ENCODE measurements around the gene BASP1. TPM values are rescaled to one million over a fixed set of nuclear protein-coding genes. Genes with fewer than 3 reads are reported as not detected.

The BASP1 gene
- polyA plus RNA-seq, 1 donor from 2014 or later, result 974 TPM

DNA sequence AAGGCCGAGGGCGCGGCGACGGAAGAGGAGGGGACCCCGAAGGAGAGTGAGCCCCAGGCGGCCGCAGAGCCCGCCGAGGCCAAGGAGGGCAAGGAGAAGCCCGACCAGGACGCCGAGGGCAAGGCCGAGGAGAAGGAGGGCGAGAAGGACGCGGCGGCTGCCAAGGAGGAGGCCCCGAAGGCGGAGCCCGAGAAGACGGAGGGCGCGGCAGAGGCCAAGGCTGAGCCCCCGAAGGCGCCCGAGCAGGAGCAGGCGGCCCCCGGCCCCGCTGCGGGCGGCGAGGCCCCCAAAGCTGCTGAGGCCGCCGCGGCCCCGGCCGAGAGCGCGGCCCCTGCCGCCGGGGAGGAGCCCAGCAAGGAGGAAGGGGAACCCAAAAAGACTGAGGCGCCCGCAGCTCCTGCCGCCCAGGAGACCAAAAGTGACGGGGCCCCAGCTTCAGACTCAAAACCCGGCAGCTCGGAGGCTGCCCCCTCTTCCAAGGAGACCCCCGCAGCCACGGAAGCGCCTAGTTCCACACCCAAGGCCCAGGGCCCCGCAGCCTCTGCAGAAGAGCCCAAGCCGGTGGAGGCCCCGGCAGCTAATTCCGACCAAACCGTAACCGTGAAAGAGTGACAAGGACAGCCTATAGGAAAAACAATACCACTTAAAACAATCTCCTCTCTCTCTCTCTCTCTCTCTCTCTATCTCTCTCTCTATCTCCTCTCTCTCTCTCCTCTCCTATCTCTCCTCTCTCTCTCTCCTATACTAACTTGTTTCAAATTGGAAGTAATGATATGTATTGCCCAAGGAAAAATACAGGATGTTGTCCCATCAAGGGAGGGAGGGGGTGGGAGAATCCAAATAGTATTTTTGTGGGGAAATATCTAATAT is 58.1 kb downstream of the BASP1 start:
- Histone ChIP-seq H3K4me2 (ENCODE audit: low read length) (no peak overlapping the region), H3F3A (ENCODE audit: insufficient read depth, low read length, poor library complexity, severe bottlenecking) (peaks cover 7% of the 10 kb centered on the region), H3K27ac (ENCODE audit: low read length) (no peak overlapping the region), H4K20me1 (ENCODE audit: insufficient read depth) (peaks cover 35% of the 10 kb centered on the region), H2AFZ (ENCODE audit: low read depth, low read length) (no peak overlapping the region), H3K9me3 (ENCODE audit: low read length) (no peaks in the 10 kb centered on the region), H3K4me3 (ENCODE audit: low read length) (no peak overlapping the region), H3K36me3 (ENCODE audit: insufficient read depth, low read length) (peaks cover 16% of the 10 kb centered on the region), H3K9ac (ENCODE audit: low read length) (no peak overlapping the region), H3K9me2 (ENCODE audit: insufficient read depth, low read length) (no peaks in the 10 kb centered on the region), H3K27me3 (ENCODE audit: insufficient read depth, low read depth, low read length) (no peaks in the 10 kb centered on the region), H3K79me2 (replicated peaks; ENCODE audit: insufficient read depth, low read length) (peaks cover 94% of the 10 kb centered on the region)
- TF ChIP-seq, protein P1, sequence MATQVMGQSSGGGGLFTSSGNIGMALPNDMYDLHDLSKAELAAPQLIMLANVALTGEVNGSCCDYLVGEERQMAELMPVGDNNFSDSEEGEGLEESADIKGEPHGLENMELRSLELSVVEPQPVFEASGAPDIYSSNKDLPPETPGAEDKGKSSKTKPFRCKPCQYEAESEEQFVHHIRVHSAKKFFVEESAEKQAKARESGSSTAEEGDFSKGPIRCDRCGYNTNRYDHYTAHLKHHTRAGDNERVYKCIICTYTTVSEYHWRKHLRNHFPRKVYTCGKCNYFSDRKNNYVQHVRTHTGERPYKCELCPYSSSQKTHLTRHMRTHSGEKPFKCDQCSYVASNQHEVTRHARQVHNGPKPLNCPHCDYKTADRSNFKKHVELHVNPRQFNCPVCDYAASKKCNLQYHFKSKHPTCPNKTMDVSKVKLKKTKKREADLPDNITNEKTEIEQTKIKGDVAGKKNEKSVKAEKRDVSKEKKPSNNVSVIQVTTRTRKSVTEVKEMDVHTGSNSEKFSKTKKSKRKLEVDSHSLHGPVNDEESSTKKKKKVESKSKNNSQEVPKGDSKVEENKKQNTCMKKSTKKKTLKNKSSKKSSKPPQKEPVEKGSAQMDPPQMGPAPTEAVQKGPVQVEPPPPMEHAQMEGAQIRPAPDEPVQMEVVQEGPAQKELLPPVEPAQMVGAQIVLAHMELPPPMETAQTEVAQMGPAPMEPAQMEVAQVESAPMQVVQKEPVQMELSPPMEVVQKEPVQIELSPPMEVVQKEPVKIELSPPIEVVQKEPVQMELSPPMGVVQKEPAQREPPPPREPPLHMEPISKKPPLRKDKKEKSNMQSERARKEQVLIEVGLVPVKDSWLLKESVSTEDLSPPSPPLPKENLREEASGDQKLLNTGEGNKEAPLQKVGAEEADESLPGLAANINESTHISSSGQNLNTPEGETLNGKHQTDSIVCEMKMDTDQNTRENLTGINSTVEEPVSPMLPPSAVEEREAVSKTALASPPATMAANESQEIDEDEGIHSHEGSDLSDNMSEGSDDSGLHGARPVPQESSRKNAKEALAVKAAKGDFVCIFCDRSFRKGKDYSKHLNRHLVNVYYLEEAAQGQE (IDR thresholded peaks at IDR 0.05; ENCODE audit: borderline replicate concordance), result no peak
- TF ChIP-seq MXI1 (conservative IDR thresholded peaks at IDR 0.05; ENCODE audit: poor library complexity, severe bottlenecking) (no peak), CTCF (IDR thresholded peaks at IDR 0.05; ENCODE audit: poor library complexity, severe bottlenecking) (no peak), EP300 (conservative IDR thresholded peaks at IDR 0.05; ENCODE audit: poor library complexity, severe bottlenecking) (no peak), RAD21 (conservative IDR thresholded peaks at IDR 0.05) (no peak), TAF1 (IDR thresholded peaks at IDR 0.05; ENCODE audit: low read depth) (no peak), POLR2AphosphoS5 (IDR thresholded peaks at IDR 0.05) (no peak)

GRCh38 chr5:17276445-17276844 is 59.0 kb downstream of the BASP1 start:
- Histone ChIP-seq H3K4me3 (ENCODE audit: low read length) (no peak overlapping the region), H3K79me2 (replicated peaks; ENCODE audit: insufficient read depth, low read length) (peaks cover 91% of the 10 kb centered on the region), H3K9me2 (ENCODE audit: insufficient read depth, low read length) (no peaks in the 10 kb centered on the region), H4K20me1 (ENCODE audit: insufficient read depth) (peaks cover 28% of the 10 kb centered on the region), H3K36me3 (ENCODE audit: insufficient read depth, low read length) (peaks cover 16% of the 10 kb centered on the region), H3K4me2 (ENCODE audit: low read length) (no peak overlapping the region), H3K27ac (ENCODE audit: low read length) (no peak overlapping the region), H2AFZ (ENCODE audit: low read depth, low read length) (no peak overlapping the region), H3F3A (ENCODE audit: insufficient read depth, low read length, poor library complexity, severe bottlenecking) (peaks cover 7% of the 10 kb centered on the region), H3K9me3 (ENCODE audit: low read length) (no peaks in the 10 kb centered on the region), H3K27me3 (ENCODE audit: insufficient read depth, low read depth, low read length) (no peaks in the 10 kb centered on the region), H3K9ac (ENCODE audit: low read length) (no peak overlapping the region)
- TF ChIP-seq CTCF (IDR thresholded peaks at IDR 0.05; ENCODE audit: poor library complexity, severe bottlenecking), result no peak
- no peak for TF ChIP-seq TAF1 (IDR thresholded peaks at IDR 0.05; ENCODE audit: low read depth)
- TF ChIP-seq MXI1 (conservative IDR thresholded peaks at IDR 0.05; ENCODE audit: poor library complexity, severe bottlenecking), result no peak
- no peak for TF ChIP-seq EZH2 (IDR thresholded peaks at IDR 0.05; ENCODE audit: borderline replicate concordance, insufficient read depth, low read length, poor library complexity, severe bottlenecking)
- TF ChIP-seq SMC3 (conservative IDR thresholded peaks at IDR 0.05; ENCODE audit: poor library complexity), result no peak
- TF ChIP-seq RAD21 (conservative IDR thresholded peaks at IDR 0.05), result no peak
- no peak for TF ChIP-seq POLR2AphosphoS5 (IDR thresholded peaks at IDR 0.05)
- no peak for TF ChIP-seq EP300 (conservative IDR thresholded peaks at IDR 0.05; ENCODE audit: poor library complexity, severe bottlenecking)
- TF ChIP-seq, protein P1 (IDR thresholded peaks at IDR 0.05; ENCODE audit: borderline replicate concordance), result no peak

Data from neural cell (in vitro differentiated cells).